ENCODE measurements around the gene PRKAR1B. TPM values are rescaled to one million over a fixed set of nuclear protein-coding genes. Genes with fewer than 3 reads are reported as not detected.

PRKAR1B gene
- polyA plus RNA-seq, 1 of the 3 experiments (the other 2 are of a cell fraction): 63.7 TPM

GRCh38 chr7:602341-603141, 124.5 kb downstream of the PRKAR1B start:
- WGBS (ENCODE audit: low lambda C conversion rate): 92% methylated on average over 38 of the region's 38 CpGs
- no peaks in the 10 kb centered on the region for H4K20me1 ChIP-seq (ENCODE audit: insufficient read depth)
- no peaks in the 10 kb centered on the region for H3K27me3 ChIP-seq (ENCODE audit: insufficient read depth)
- no peak overlapping the region for H3K4me2 ChIP-seq
- peak overlapping the region in 1 of 2 experiments; percentile 52; a peak in 2 of 4 replicates for H3K27ac ChIP-seq (ENCODE audit: low read depth in 2 of 2, low read length in 1 of 2)
- peaks cover 16% of the 10 kb centered on the region for H3F3A ChIP-seq (replicated peaks; ENCODE audit: insufficient read depth)
- no peaks in the 10 kb centered on the region for H3K79me2 ChIP-seq (ENCODE audit: insufficient read depth)
- H3K4me1 ChIP-seq (ENCODE audit: control insufficient read depth in 1 of 2, insufficient read depth in 2 of 2, low read depth in 1 of 2, low read length in 1 of 2): peaks cover 0 to 23% of the 10 kb centered on the region in 2 experiments; a peak in 3 of 4 replicates
- H3K9me2 ChIP-seq: no peaks in the 10 kb centered on the region
- no peak overlapping the region for H2AFZ ChIP-seq (ENCODE audit: low read depth)
- H3K9ac ChIP-seq: no peak overlapping the region
- ChIA-PET POLR2A (interaction anchor here (0.6 kb wide), 1 partner anchor 13 kb away, joined by 3 read pairs; no protein-coding TSS in a partner anchor), CTCF (interaction anchor here (2.0 kb wide), 1 partner anchor 281 kb away, joined by 4 read pairs; no protein-coding TSS in a partner anchor)
- H3K9me3 ChIP-seq: no peaks in the 10 kb centered on the region
- no peak for DNase-seq
- TF ChIP-seq MEF2A (IDR thresholded peaks at IDR 0.05; ENCODE audit: borderline replicate concordance, low read depth): no peak
- no peak for TF ChIP-seq TEAD4 (IDR thresholded peaks at IDR 0.05; ENCODE audit: borderline replicate concordance, insufficient read depth)
- no peak for TF ChIP-seq EZH2phosphoT487 (IDR thresholded peaks at IDR 0.05; ENCODE audit: borderline replicate concordance, low read depth)
- TF ChIP-seq GATA2 (CRISPR knock-in tag; IDR thresholded peaks at IDR 0.05): no peak
- TF ChIP-seq REST (IDR thresholded peaks at IDR 0.05; ENCODE audit: low read depth, low read length): no peak
- no peak for TF ChIP-seq CTCF (IDR thresholded peaks at IDR 0.05)
- no peak for TF ChIP-seq USF2 (IDR thresholded peaks at IDR 0.05; ENCODE audit: borderline replicate concordance, low read depth, low read length)
- TF ChIP-seq ELF1 (IDR thresholded peaks at IDR 0.05): no peak
- no peak for TF ChIP-seq RFX5 (IDR thresholded peaks at IDR 0.05; ENCODE audit: low read length)
- no peak for TF ChIP-seq RCOR1 (IDR thresholded peaks at IDR 0.05; ENCODE audit: low read length)
- no peak for TF ChIP-seq TAF1 (IDR thresholded peaks at IDR 0.05; ENCODE audit: borderline replicate concordance, low read depth, low read length)
- TF ChIP-seq YY1 (IDR thresholded peaks at IDR 0.05; ENCODE audit: low read depth): no peak
- H3K36me3 ChIP-seq (replicated peaks in 1 of 2; ENCODE audit: control insufficient read depth in 1 of 2, insufficient read depth in 2 of 2, low read length in 1 of 2): peaks cover 0 to 10% of the 10 kb centered on the region in 2 experiments
- H3K4me3 ChIP-seq (ENCODE audit: low read depth in 2 of 2, low read length in 1 of 2): no peak overlapping the region
